HG03571 (cell line): ENCODE measurements around the gene IWS1.
"Not testable (repeated sequence)": the region's sequence is repeated elsewhere in the genome, so short reads cannot be mapped to it uniquely, and the experiment has no call there.

Source experiments
- ATAC-seq: cut with Tn5 transposase; IDR thresholded peaks from one replicate; pipeline ENCODE4 v1.9.1; 2021; ENCODE audit not compliant: unreplicated experiment

IWS1 gene

GRCh38 chr2:127526132-127527000, at the start of gene IWS1:
IWS1 (minus strand) TSS chr2:127526489; CDS start chr2:127526208, 281 bp downstream.
- peak; percentile 90 for ATAC-seq

- no peak for ATAC-seq
Measured at GRCh38 chr2:127575941-127576432, 49.7 kb upstream of the IWS1 start.

- no peak for ATAC-seq
Measured at GRCh38 chr2:127575185-127575765, 49.0 kb upstream of the IWS1 start.

GRCh38 chr2:127574656-127575055, 48.4 kb upstream of the IWS1 start:
- ATAC-seq = no peak

GRCh38 chr2:127573771-127574170, 47.5 kb upstream of the IWS1 start:
- ATAC-seq = no peak

GRCh38 chr2:127573298-127573697, 47.0 kb upstream of the IWS1 start:
- ATAC-seq = no peak

GRCh38 chr2:127572841-127573240, 46.6 kb upstream of the IWS1 start:
- no peak for ATAC-seq

- not testable (repeated sequence) for ATAC-seq
Measured at GRCh38 chr2:127572352-127572751, 46.1 kb upstream of the IWS1 start.

GRCh38 chr2:127570282-127571250, 44.3 kb upstream of the IWS1 start:
- no peak for ATAC-seq

GRCh38 chr2:127569666-127570065, 43.4 kb upstream of the IWS1 start:
- ATAC-seq = no peak

GRCh38 chr2:127568128-127568527, 41.8 kb upstream of the IWS1 start:
- ATAC-seq = no peak

GRCh38 chr2:127567351-127567854, 41.1 kb upstream of the IWS1 start:
- ATAC-seq = no peak

GRCh38 chr2:127566576-127566975, 40.3 kb upstream of the IWS1 start:
- no peak for ATAC-seq

GRCh38 chr2:127566139-127566417, 39.8 kb upstream of the IWS1 start:
- ATAC-seq = no peak

- no peak for ATAC-seq
Measured at GRCh38 chr2:127565261-127566138, 39.2 kb upstream of the IWS1 start.

- no peak for ATAC-seq
Measured at GRCh38 chr2:127564429-127565260, 38.4 kb upstream of the IWS1 start.

GRCh38 chr2:127563458-127564428, 37.5 kb upstream of the IWS1 start:
- ATAC-seq = peak; percentile 92

- no peak for ATAC-seq
Measured at GRCh38 chr2:127562936-127563335, 36.6 kb upstream of the IWS1 start.
